T47D (cell line): ENCODE measurements around the gene PADI1.

Experiments
- DNase-seq, 2 experiments: peaks; one replicate each; pipeline versions ENCODE4 v3.0.0 to v3.0.0-alpha.2; 2011 to 2012; ENCODE audit warnings: low read depth in 1 of 2, low spot score in 1 of 2
- JUND ChIP-seq: IDR thresholded peaks from 2 replicates; pipeline ENCODE4 v1.6.1; 2012; ENCODE audit warnings: low read depth
- in situ Hi-C: cut with HindIII; loops from 2 replicates; pipeline ENCODE4 v1.10.0; 2016; ENCODE audit warnings: low sequenced_read_pairs, low pct_unique_long_range_greater_than_20kb

PADI1 gene

DNA sequence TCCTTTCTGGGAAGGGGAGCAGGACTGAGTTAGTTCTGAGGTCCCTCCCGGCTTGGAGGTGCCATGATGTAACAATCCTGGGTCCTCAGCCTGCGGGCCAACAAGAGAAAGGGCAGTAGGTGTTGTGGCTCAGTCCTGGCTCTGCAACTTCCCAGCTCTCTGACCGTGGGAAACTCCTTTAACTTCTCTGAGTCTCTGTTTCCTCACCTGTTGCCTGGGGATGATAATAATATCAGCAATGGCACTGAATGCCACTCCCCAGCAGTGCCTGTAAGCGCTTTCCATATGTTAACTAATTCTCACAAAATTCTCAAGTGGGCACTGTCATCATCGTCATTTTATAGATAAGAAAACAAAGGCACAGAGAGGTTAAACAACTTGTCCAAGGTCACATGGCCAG is 46.3 kb downstream of the PADI1 start:
- no peak for TF ChIP-seq JUND
- no peak for DNase-seq
- in situ Hi-C loops = no loop called here

DNA sequence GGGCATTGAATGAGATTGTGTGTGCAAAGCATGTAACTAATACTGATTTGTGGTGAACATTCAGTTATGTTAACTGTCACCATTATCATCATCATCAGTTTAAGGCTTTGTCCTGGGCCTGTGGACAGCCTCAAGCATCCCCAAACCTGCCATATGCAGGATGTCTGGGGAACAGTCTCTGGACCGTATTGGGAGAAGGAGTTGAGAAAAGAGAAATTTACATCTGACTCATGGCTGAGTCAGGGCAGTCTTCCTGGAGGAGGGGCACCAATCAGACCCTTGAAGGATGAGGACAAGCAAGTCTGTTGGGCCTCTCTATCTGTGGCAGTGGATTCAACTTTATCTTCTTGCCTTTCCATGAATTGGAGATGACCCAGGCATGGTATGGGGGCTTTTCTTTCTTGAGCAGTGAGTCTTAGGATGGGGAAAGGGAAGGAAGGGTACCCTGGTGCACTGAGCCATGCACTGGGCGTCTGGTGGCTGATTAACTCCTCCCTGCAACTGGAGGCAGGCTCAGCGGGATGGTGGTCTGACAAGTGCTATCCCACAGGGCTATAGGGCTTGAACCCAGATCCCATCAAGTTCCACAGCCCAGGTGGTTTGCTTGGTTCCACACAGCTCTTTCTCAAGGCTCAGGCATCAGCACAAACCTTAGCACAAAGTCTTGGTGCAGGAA is 46.9 kb downstream of the PADI1 start:
- TF ChIP-seq JUND = no peak
- in situ Hi-C loops = no loop called here
- DNase-seq = no peak

DNA sequence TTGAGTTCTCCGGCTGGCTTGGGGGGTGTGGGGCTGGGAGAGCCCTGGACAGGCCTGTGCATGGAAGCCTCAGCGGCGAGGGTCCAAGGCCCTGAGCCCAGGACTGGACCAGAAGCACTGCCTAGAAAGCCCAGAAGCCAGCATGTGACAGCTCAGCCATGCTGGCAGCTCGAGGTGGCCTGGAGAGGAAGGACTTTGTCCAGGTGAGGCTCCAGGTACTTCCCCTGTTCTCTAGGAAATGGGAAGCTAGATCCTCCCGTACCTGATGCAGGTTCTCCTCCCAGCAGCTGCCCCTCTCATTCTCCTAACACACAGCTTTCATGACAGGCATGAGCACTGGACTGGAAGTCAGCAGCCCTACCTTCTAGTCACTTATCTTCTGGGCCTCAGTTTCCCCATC is 50.4 kb downstream of the PADI1 start:
- DNase-seq = no peak
- in situ Hi-C loops = no loop called here
- no peak for TF ChIP-seq JUND

DNA sequence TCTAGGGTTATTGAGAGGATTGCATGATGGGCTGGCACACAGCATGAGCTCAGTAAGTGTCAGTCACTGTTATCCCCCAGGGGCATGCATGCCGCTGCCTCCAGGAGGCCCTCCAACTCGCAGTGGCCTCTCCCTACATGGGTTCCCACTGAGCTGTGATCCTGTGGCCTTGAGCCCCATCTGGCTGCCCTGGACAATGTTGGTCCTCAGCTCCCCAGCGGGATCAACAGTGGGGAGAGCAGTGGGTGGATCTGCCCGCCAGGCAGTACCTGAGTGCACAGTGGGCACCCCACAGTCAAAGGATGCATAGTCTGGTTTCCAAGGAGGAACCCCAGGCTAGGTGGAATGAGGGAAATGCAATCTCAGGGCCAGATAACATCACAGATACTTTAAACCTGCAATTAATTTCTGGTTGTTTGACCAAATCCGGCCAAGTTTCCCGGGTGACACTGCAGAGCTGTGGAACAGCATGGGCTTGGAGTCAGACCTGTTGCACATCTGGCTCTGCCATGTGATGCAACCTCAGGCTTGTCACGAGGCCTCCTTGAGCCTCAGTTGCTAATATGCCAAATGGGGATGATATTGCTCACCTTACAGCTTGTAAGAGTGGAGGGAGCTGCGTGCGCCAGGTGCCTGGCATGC is 53.3 kb downstream of the PADI1 start:
- TF ChIP-seq JUND = no peak
- in situ Hi-C loops = no loop called here
- no peak for DNase-seq

DNA sequence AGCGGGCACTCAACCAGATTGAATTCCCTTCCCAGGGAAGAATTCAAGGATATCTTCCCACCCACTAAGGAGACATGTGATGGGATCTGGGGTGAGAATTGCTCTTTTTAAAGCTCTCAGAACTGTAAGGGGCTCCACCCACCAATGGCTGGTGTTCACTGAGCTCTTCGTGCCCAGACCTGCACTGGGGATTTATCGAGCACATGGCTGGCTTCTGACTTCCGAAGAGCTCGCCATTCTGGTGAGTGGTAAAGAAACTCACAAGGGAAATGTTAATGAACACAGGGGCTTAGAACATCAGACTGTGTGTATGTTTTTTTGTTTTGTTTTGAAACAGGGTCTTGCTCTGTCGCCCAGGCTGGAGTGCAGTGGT is 53.8 kb downstream of the PADI1 start:
- in situ Hi-C loops = no loop called here
- TF ChIP-seq JUND = no peak
- no peak for DNase-seq

DNA sequence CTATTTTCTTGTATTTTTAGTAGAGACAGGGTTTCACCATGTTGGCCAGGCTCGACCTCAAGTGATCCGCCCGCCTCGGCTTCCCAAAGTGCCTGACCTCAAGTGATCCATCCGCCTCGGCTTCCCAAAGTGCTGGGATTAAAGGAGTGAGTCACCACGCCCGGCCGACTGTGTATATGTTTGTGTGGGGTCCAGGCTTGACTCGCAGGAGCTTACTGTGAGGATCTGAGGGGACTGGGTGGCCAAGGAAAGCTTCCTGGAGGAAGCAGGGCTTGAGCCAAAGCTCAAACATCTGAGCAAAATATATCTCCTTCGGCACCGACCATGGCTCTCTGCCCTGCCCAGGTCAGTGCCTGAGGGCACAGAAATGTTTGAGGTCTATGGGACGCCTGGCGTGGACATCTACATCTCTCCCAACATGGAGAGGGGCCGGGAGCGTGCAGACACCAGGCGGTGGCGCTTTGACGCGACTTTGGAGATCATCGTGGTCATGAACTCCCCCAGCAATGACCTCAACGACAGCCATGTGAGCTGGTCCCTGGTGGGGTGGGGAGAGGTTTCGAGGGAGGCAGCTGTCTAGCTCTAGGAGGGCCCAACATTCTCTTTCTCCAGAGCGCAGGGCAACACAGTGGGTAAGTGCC is 54.4 kb downstream of the PADI1 start:
- in situ Hi-C loops = no loop called here
- no peak for TF ChIP-seq JUND
- no peak for DNase-seq

DNA sequence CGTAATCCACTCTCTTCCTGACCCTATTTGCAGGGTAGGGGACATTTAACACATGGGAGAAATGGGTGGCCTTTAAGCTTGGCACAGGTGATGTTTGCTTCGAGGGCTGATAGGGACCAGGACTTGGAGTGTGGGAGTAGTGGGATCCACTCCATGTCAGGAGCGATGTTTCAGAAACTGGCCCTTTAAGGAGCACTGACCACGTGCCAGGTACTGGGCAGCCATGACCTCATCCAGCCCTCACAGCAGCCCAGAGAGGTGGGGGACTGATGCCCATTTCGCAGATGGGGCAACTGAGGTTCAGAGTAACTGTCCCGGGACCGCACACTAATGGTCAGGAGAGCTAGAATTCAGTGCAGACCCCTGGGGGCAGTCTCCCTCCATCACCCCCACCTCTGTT is 55.3 kb downstream of the PADI1 start:
- no peak for DNase-seq
- no peak for TF ChIP-seq JUND
- in situ Hi-C loops = no loop called here

DNA sequence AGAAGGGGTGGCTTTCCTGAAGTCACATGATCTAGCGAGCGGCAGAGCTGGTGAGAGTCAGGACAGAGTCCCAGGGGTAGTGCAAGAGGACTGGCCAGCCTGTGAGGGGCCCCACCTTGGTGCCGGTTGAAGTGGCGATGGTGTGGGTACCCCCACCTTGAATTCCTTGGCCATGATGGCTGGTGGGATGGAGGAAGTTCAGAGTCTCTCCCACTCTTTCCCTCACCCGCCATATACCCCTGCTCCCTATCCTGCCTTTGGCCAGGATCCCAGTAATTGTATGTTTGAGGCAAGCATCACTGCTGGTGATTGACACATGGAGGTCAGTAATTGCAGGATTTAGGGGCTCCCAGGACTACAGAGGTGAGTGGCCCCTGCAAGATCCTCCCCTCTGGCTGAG is 55.8 kb downstream of the PADI1 start:
- no peak for DNase-seq
- in situ Hi-C loops = no loop called here
- TF ChIP-seq JUND = no peak

DNA sequence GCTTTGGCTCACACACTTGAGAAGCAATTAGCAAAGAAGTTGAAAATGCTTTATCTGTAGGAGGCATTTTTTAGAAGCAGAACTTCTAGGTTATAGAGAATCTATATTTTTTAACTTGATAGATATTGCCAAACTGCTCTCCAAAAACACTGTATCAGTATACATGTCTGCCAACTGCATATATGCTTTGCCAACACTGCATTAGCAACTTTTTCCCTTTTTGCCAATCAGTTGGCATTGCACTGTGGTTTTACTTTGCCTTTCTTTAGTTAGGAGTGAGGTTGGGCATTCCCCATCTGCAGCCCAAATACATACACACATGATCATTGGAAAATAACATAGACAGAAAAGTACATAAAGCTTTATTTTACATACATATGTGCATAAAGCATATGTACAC is 59.0 kb downstream of the PADI1 start:
- no peak for DNase-seq
- TF ChIP-seq JUND = no peak
- in situ Hi-C loops = no loop called here

DNA sequence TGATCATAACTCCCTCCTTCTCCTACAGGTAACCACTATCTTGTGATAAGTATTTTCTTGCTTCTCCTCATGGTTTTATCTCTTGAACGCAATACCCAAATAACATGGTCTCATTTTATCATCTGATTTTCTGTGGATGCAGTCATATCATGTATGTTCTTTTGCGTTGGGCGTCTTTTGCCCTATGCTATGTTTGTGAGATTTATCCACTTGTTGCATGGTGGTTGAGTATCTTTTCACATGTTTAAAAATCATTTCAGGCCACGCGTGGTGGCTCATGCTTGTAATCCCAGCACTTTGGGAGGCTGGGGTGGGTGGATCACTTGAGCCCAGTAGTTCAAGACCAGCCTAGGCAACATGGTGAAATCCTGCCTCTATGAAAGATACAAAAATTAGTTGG is 59.5 kb downstream of the PADI1 start:
- in situ Hi-C loops = no loop called here
- DNase-seq = no peak
- no peak for TF ChIP-seq JUND

DNA sequence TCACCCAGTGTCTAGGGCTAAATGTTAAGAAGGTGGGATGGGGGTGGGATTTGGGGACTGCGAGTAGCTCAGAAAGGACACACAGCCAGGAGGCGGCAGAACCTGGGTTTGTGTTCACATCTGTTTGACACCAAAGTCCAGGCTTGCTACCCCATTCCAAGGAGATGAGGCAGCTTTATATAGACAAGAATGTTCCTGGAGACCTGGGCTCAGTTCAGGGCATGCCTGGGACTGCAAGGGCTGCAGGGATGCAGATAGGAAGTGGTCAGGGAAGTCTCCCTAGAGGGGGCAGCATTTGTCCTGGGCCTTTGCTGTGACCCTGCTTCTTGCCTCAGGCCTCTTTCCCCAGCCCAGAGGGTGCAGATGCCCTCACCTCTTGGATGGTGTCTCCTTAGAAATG is 60.2 kb downstream of the PADI1 start:
- no peak for TF ChIP-seq JUND
- no peak for DNase-seq
- in situ Hi-C loops = no loop called here

DNA sequence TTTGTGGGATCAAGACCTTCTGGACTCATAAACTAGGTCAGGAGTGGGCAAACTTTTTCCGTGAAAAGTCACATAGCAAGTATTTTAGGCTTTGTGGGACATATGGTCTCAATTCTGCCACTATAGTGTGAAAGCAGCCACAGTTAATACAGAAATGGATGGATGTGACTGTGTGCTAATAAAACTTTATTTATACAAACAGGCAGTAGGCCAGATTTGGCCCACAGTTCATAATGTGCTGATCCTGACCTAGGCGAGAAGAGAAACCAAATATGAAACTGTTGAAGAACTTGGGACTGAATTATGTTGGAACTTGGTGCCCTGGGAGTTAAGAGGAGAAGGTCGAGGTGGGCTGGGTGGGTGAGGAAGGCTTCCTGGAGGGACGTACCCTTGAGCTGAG is 61.0 kb downstream of the PADI1 start:
- in situ Hi-C loops = no loop called here
- DNase-seq = no peak
- TF ChIP-seq JUND = no peak

DNA sequence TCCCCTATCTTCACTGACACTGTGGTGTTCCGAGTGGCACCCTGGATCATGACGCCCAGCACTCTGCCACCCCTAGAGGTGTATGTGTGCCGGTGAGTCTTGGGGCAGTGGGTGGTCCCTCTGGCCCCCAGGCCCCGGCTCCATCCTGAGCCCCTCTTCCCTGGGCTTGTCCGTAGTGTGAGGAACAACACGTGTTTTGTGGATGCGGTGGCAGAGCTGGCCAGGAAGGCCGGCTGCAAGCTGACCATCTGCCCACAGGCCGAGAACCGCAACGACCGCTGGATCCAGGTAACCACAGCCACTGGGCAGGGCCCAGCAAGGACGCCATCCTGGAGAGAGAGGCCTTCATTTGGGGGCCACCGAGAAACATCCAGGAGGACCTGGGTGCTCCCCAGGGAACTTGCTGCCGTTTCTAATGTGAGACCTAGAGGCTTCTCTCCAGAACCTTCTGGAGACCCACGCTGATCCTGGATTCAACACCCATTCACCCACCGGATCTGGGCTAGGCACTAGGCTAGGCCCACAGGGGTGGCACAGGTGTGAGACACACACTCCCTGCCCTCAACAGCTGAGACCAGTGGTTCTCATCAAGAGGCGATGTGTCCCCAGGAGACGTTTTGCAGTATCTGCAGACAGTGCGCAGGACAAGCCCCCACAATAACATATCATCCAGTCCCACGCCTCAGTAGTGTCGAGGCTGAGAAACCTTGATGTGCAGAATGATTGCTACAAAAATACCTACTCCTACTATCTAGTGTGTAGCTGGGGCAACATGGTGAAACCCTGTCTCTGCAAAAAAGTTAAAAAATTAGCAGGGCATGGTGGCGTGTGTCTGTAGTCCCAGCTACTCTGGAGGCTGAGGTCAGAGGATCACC is 66.2 kb downstream of the PADI1 start:
- in situ Hi-C loops = no loop called here
- no peak for TF ChIP-seq JUND
- DNase-seq = no peak
